BE2C (cell line): ENCODE measurements around the gene LTB4R.

Experiments used
- DNase-seq: peaks from one replicate; pipeline ENCODE4 v3.0.0-alpha.2; 2020
- H3K27me3 ChIP-seq: fragments of 250-450 bp; sonication (Bioruptor Pico); 2 replicates; pipeline ENCODE4 v1.5.1; 2020; ENCODE audit warnings: mild to moderate bottlenecking
- H3K36me3 ChIP-seq: fragments of 250-450 bp; sonication (Bioruptor Pico); 2 replicates; pipeline ENCODE4 v1.5.1; 2020; ENCODE audit warnings: mild to moderate bottlenecking
- H3K4me1 ChIP-seq: fragments of 250-450 bp; sonication (Bioruptor Pico); 2 replicates; pipeline ENCODE4 v1.5.1; 2020
- H3K4me3 ChIP-seq: 2 replicates; pipeline ENCODE4 v1.5.1; 2011; ENCODE audit warnings: low read depth, low read length
- H3K9me3 ChIP-seq: fragments of 250-450 bp; sonication (Bioruptor Pico); 2 replicates; pipeline ENCODE4 v1.5.1; 2020
- CTCF ChIP-seq: IDR thresholded peaks from 2 replicates; pipeline ENCODE4 v1.5.1; 2012; ENCODE audit warnings: mild to moderate bottlenecking, low read depth, low read length

LTB4R gene

GRCh38 chr14:24266344-24267244 lies 44.7 kb upstream of the LTB4R start:
- DNase-seq = no peak
- Histone ChIP-seq H3K4me3 (no peak overlapping the region), H3K9me3 (no peaks in the 10 kb centered on the region), H3K4me1 (no peaks in the 10 kb centered on the region), H3K27me3 (no peaks in the 10 kb centered on the region), H3K36me3 (no peaks in the 10 kb centered on the region)
- no peak for TF ChIP-seq CTCF

GRCh38 chr14:24267516-24267915 lies 43.8 kb upstream of the LTB4R start:
- Histone ChIP-seq H3K4me1 (no peaks in the 10 kb centered on the region), H3K9me3 (no peaks in the 10 kb centered on the region), H3K4me3 (no peak overlapping the region), H3K36me3 (no peaks in the 10 kb centered on the region), H3K27me3 (no peaks in the 10 kb centered on the region)
- DNase-seq = no peak
- TF ChIP-seq CTCF = no peak

GRCh38 chr14:24268225-24268624 lies 43.1 kb upstream of the LTB4R start:
- Histone ChIP-seq H3K4me3 (no peak overlapping the region), H3K4me1 (no peaks in the 10 kb centered on the region), H3K36me3 (no peaks in the 10 kb centered on the region), H3K27me3 (no peaks in the 10 kb centered on the region), H3K9me3 (no peaks in the 10 kb centered on the region)
- no peak for TF ChIP-seq CTCF
- DNase-seq = no peak

- Histone ChIP-seq H3K27me3 (no peaks in the 10 kb centered on the region), H3K9me3 (no peaks in the 10 kb centered on the region), H3K36me3 (no peaks in the 10 kb centered on the region), H3K4me3 (no peak overlapping the region), H3K4me1 (no peaks in the 10 kb centered on the region)
- no peak for TF ChIP-seq CTCF
- no peak for DNase-seq
Measured at GRCh38 chr14:24269368-24269767, 41.9 kb upstream of the LTB4R start.

- Histone ChIP-seq H3K36me3 (no peaks in the 10 kb centered on the region), H3K27me3 (no peaks in the 10 kb centered on the region), H3K4me1 (no peaks in the 10 kb centered on the region), H3K4me3 (no peak overlapping the region), H3K9me3 (no peaks in the 10 kb centered on the region)
- no peak for DNase-seq
- TF ChIP-seq CTCF = no peak
Measured at GRCh38 chr14:24269910-24270536, 41.3 kb upstream of the LTB4R start.

- H3K4me1 ChIP-seq = no peaks in the 10 kb centered on the region
- H3K36me3 ChIP-seq = no peaks in the 10 kb centered on the region
- TF ChIP-seq CTCF = no peak
- peak overlapping the region; percentile 76 for H3K4me3 ChIP-seq
- no peak for DNase-seq
- H3K9me3 ChIP-seq = no peaks in the 10 kb centered on the region
- H3K27me3 ChIP-seq = no peaks in the 10 kb centered on the region
Measured at GRCh38 chr14:24270537-24271133, 40.7 kb upstream of the LTB4R start.
